HepG2 (cell line): ENCODE measurements around the gene PRM2. TPM values are rescaled to one million over a fixed set of nuclear protein-coding genes. Genes with fewer than 3 reads are reported as not detected.

Source experiments
- ADNP ChIP-seq: sonication (generic); formaldehyde crosslinking; IDR thresholded peaks from 2 replicates; pipeline ENCODE4 v1.4.0; 2020; ENCODE audit warnings: missing genetic modification reagents
- ARNT2 ChIP-seq: sonication (generic); formaldehyde crosslinking; IDR thresholded peaks from 2 replicates; pipeline ENCODE4 v1.8.0; 2022; ENCODE audit warnings: mild to moderate bottlenecking, low read depth, missing genetic modification reagents, moderate library complexity
- FOXA1 ChIP-seq, 2 experiments: fragments of 450-650 bp in 1 of 2; sonication (generic) in 1 of 2; formaldehyde crosslinking in 1 of 2; IDR thresholded peaks; 2 replicates each; pipeline versions ENCODE4 v1.4.0 to v1.6.1; 2016 to 2020; ENCODE audit warnings: missing genetic modification reagents in 1 of 2
- KAT7 ChIP-seq: IDR thresholded peaks from 2 replicates; pipeline ENCODE4 v1.6.1; 2018; ENCODE audit warnings: borderline replicate concordance, missing compliant biosample characterization
- PHF5A ChIP-seq: IDR thresholded peaks from one replicate; pipeline ENCODE4 v1.6.1; 2018; ENCODE audit warnings: low read depth, missing genetic modification reagents; ENCODE audit not compliant: unreplicated experiment
- PITX1 ChIP-seq: sonication (generic); formaldehyde crosslinking; IDR thresholded peaks from 2 replicates; pipeline ENCODE4 v1.5.1; 2020; ENCODE audit warnings: mild to moderate bottlenecking, missing genetic modification reagents
- PREB ChIP-seq: sonication (generic); formaldehyde crosslinking; IDR thresholded peaks from 2 replicates; pipeline ENCODE4 v1.4.0; 2020; ENCODE audit warnings: missing genetic modification reagents
- SETDB1 ChIP-seq: sonication (generic); formaldehyde crosslinking; IDR thresholded peaks from 2 replicates; pipeline ENCODE4 v1.5.1; 2020; ENCODE audit warnings: missing genetic modification reagents, mild to moderate bottlenecking, borderline replicate concordance
- SP2 ChIP-seq: sonication (generic); formaldehyde crosslinking; IDR thresholded peaks from 2 replicates; pipeline ENCODE4 v1.5.1; 2020; ENCODE audit warnings: mild to moderate bottlenecking, missing genetic modification reagents
- SRSF1 ChIP-seq: fragments of 200-400 bp; formaldehyde crosslinking; optimal IDR thresholded peaks from 2 replicates; pipeline ENCODE3; 2017; ENCODE audit warnings: mild to moderate bottlenecking, low read depth, low read length, moderate library complexity
- ZNF281 ChIP-seq: sonication (generic); formaldehyde crosslinking; IDR thresholded peaks from 2 replicates; pipeline ENCODE4 v1.4.0; 2020; ENCODE audit warnings: missing genetic modification reagents, borderline replicate concordance
- ZNF3 ChIP-seq: IDR thresholded peaks from 2 replicates; pipeline ENCODE4 v1.7.0; 2017; ENCODE audit warnings: inconsistent platforms
- ZNF362 ChIP-seq: sonication (generic); formaldehyde crosslinking; IDR thresholded peaks from 2 replicates; pipeline ENCODE4 v1.4.0; 2020; ENCODE audit warnings: missing genetic modification reagents, mild to moderate bottlenecking, borderline replicate concordance
- ZNF746 ChIP-seq: sonication (generic); formaldehyde crosslinking; IDR thresholded peaks from 2 replicates; pipeline ENCODE4 v1.8.0; 2022; ENCODE audit warnings: mild to moderate bottlenecking, missing genetic modification reagents
- ZNF841 ChIP-seq: sonication (generic); formaldehyde crosslinking; IDR thresholded peaks from 2 replicates; pipeline ENCODE4 v1.8.1; 2023; ENCODE audit warnings: missing genetic modification reagents, borderline replicate concordance
- polyA plus RNA-seq, 8 experiments: library from polyadenylated mRNA; depleted of rRNA in 3 of 8; stranded (reverse) in 7 of 8; unstranded in 1 of 8; fragments of >200 nt; fragmentation: Illumina TruSeq in 4 of 8; extraction: Trizol in 4 of 8; gene quantifications; 2 replicates each; pipeline versions ENCODE4 v1.2.1 to v1.2.3, GENCODE V29; 2011 to 2016; ENCODE audit warnings: low read depth in 4 of 8, missing spikeins in 1 of 8, mixed read lengths in 1 of 8; ENCODE audit not compliant: insufficient read depth in 1 of 8
- total RNA-seq, 5 experiments: library from RNA; depleted of rRNA; stranded (reverse); fragments of >200 nt; fragmentation: Illumina TruSeq; extraction: Trizol; gene quantifications; 2 replicates each; pipeline ENCODE4 v1.2.3, GENCODE V29; 2016; ENCODE audit warnings: low read depth in 1 of 5
- TF ChIP-seq, protein P1 (sequence below): sonication (generic); formaldehyde crosslinking; conservative IDR thresholded peaks from 2 replicates; pipeline ENCODE4 v1.4.0; 2020; ENCODE audit warnings: missing genetic modification reagents
- TF ChIP-seq, protein P2 (sequence below): sonication (generic); formaldehyde crosslinking; IDR thresholded peaks from 2 replicates; pipeline ENCODE4 v1.4.0; 2020; ENCODE audit warnings: mild to moderate bottlenecking, missing genetic modification reagents
- TF ChIP-seq, protein P3 (sequence below): IDR thresholded peaks from 2 replicates; pipeline ENCODE4 v1.6.1; 2016; ENCODE audit warnings: mild to moderate bottlenecking

The PRM2 gene
- total and polyA plus RNA-seq, 2 of the 13 experiments (the other 11 are each of a cell fraction or from before 2014, with no cell fraction given) = 0.54 TPM; not detected in 1

- TF ChIP-seq PITX1 (CRISPR knock-in tag) (0 out of 2 replicates have a peak, but pooled peaks have one; percentile 30), ZNF841 (CRISPR knock-in tag) (no peak), ZNF3 (CRISPR knock-in tag) (no peak), PHF5A (CRISPR knock-in tag) (no peak), SETDB1 (no peak), ADNP (CRISPR knock-in tag) (no peak), ARNT2 (no peak), KAT7 (CRISPR knock-in tag) (no peak), SP2 (CRISPR knock-in tag) (no peak), ZNF281 (CRISPR knock-in tag) (no peak), SRSF1 (no peak), ZNF746 (CRISPR knock-in tag) (no peak), ZNF362 (CRISPR knock-in tag) (no peak), PREB (CRISPR knock-in tag) (no peak), FOXA1 (IDR thresholded peaks at IDR 0.05) (no peak), FOXA1 (CRISPR knock-in tag; IDR thresholded peaks at IDR 0.05) (no peak)
- TF ChIP-seq, protein P1, sequence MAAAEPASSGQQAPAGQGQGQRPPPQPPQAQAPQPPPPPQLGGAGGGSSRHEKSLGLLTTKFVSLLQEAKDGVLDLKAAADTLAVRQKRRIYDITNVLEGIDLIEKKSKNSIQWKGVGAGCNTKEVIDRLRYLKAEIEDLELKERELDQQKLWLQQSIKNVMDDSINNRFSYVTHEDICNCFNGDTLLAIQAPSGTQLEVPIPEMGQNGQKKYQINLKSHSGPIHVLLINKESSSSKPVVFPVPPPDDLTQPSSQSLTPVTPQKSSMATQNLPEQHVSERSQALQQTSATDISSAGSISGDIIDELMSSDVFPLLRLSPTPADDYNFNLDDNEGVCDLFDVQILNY (CRISPR knock-in tag) = no peak
- TF ChIP-seq, protein P2, sequence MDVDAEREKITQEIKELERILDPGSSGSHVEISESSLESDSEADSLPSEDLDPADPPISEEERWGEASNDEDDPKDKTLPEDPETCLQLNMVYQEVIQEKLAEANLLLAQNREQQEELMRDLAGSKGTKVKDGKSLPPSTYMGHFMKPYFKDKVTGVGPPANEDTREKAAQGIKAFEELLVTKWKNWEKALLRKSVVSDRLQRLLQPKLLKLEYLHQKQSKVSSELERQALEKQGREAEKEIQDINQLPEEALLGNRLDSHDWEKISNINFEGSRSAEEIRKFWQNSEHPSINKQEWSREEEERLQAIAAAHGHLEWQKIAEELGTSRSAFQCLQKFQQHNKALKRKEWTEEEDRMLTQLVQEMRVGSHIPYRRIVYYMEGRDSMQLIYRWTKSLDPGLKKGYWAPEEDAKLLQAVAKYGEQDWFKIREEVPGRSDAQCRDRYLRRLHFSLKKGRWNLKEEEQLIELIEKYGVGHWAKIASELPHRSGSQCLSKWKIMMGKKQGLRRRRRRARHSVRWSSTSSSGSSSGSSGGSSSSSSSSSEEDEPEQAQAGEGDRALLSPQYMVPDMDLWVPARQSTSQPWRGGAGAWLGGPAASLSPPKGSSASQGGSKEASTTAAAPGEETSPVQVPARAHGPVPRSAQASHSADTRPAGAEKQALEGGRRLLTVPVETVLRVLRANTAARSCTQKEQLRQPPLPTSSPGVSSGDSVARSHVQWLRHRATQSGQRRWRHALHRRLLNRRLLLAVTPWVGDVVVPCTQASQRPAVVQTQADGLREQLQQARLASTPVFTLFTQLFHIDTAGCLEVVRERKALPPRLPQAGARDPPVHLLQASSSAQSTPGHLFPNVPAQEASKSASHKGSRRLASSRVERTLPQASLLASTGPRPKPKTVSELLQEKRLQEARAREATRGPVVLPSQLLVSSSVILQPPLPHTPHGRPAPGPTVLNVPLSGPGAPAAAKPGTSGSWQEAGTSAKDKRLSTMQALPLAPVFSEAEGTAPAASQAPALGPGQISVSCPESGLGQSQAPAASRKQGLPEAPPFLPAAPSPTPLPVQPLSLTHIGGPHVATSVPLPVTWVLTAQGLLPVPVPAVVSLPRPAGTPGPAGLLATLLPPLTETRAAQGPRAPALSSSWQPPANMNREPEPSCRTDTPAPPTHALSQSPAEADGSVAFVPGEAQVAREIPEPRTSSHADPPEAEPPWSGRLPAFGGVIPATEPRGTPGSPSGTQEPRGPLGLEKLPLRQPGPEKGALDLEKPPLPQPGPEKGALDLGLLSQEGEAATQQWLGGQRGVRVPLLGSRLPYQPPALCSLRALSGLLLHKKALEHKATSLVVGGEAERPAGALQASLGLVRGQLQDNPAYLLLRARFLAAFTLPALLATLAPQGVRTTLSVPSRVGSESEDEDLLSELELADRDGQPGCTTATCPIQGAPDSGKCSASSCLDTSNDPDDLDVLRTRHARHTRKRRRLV (CRISPR knock-in tag) = no peak
- TF ChIP-seq, protein P3, sequence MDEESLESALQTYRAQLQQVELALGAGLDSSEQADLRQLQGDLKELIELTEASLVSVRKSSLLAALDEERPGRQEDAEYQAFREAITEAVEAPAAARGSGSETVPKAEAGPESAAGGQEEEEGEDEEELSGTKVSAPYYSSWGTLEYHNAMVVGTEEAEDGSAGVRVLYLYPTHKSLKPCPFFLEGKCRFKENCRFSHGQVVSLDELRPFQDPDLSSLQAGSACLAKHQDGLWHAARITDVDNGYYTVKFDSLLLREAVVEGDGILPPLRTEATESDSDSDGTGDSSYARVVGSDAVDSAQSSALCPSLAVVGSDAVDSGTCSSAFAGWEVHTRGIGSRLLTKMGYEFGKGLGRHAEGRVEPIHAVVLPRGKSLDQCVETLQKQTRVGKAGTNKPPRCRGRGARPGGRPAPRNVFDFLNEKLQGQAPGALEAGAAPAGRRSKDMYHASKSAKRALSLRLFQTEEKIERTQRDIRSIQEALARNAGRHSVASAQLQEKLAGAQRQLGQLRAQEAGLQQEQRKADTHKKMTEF = peak; percentile 25; the same call in 1 of the 2 replicates
Observed at GRCh38 chr16:11235703-11235991, 40.6 kb downstream of the PRM2 start (continued).
